Pancreas (tissue), 10 donors: Measurements from ENCODE around the gene GSTM5. TPM values are rescaled to one million over a fixed set of nuclear protein-coding genes. Genes with fewer than 3 reads are reported as not detected.
"Not testable (repeated sequence)": the region's sequence is repeated elsewhere in the genome, so short reads cannot be mapped to it uniquely, and the experiment has no call there.

Source experiments
- ATAC-seq, 4 donors: fragments of 200-7000 bp; cut with Tn5 transposase; one replicate each; pipeline versions ENCODE4 v1.8.0 to v1.9.1; 2020; ENCODE audit warnings: mild to moderate bottlenecking in 4 of 4, moderate library complexity in 4 of 4
- DNase-seq, 6 donors: peaks; one replicate each; pipeline ENCODE4 v3.0.0-alpha.2; 2020
- FAIRE-seq: peaks from 2 replicates; lab custom pipeline; 2012; peaks lifted over from hg19 to GRCh38; lab: Jason Lieb, UNC
- H3K27ac ChIP-seq, 4 donors: fragments of 200-600 bp; sonication (generic); 1 replicate in 3 of 4; 2 replicates in 1 of 4; pipeline versions ENCODE4 v1.5.0 to v1.8.0; 2020
- H3K27me3 ChIP-seq, 4 donors: fragments of 200-600 bp; one replicate each; pipeline ENCODE4 v1.8.0; 2021
- H3K36me3 ChIP-seq, 3 donors: fragments of 200-600 bp; sonication (generic) in 1 of 3; one replicate each; pipeline versions ENCODE4 v1.5.0 to v1.8.0; 2020 to 2021
- H3K4me1 ChIP-seq, 3 donors: fragments of 200-600 bp; one replicate each; pipeline ENCODE4 v1.8.0; 2021
- H3K4me3 ChIP-seq, 4 donors: fragments of 200-600 bp; sonication (generic) in 2 of 4; one replicate each; pipeline versions ENCODE4 v1.5.0 to v1.8.0; 2020 to 2021
- H3K9me3 ChIP-seq, 4 donors: fragments of 200-600 bp; one replicate each; pipeline ENCODE4 v1.8.0; 2021
- WGBS, 2 donors: extraction: QIAGEN DNeasy Blood & Tissue Kit; methylation state at CpG; one replicate each; pipeline ENCODE4 v1.1.7; 2013; 5-methylcytosine and 5-hydroxymethylcytosine counted together
- intact Hi-C, 3 donors: fragments of 100-400 bp; cut with DNase I; formaldehyde crosslinking; loops; one replicate each; pipeline versions ENCODE4 v1.11.1 to v1.14.2; 2022
- polyA plus RNA-seq, 2 donors: library from polyadenylated mRNA; stranded (reverse); fragments of 200-250 nt; gene quantifications; one replicate each; pipeline ENCODE4 v1.2.3, GENCODE V29; 2013
- total RNA-seq, 6 donors: library from RNA; stranded (reverse); fragmentation: NEBNext Ultra II Directional in 4 of 6; extraction: Animal tissue kit (Norgen Biotek cat#: 25700) in 4 of 6; gene quantifications; one replicate each; pipeline versions ENCODE4 v1.2.1 to v1.2.4, GENCODE V29; 2021 to 2023
- TF ChIP-seq, protein P1 (sequence below), 4 donors: fragments of 200-600 bp; sonication (generic) in 3 of 4; IDR thresholded peaks; one replicate each; pipeline versions ENCODE4 v1.5.0 to v1.8.0; 2021; ENCODE audit warnings: antibody characterized with exemption in 4 of 4
- donor health status: healthy with polysubstance abuse.
- donor health status: DM: no; HTN: no; CAD: no; lungs with moderate emphysema.
- donor health status: DM: no; HTN: no; CAD: no.
- donor health status: control.
- donor health status: control.
- donor health status: Bipolar disorder and iron deficiency.
- donor health status: DM: yes; HTN: yes; CAD: no.
- donor health status: DM: no; HTN: no; CAD: no.
- donor health status: DM: no; HTN: no; CAD: no.
- donor health status: DM: yes; HTN: yes; CAD: no.

Gene GSTM5
- total and polyA plus RNA-seq, 8 donors = 0.42 to 4.5 (median 2.1) TPM

GRCh38 chr1:109733236-109733870 is 21.3 kb downstream of the GSTM5 start:
- FAIRE-seq = no peak
- peak overlapping the region in 2 of 4 donors; percentile 68 to 84 for H3K27ac ChIP-seq
- TF ChIP-seq, protein P1, sequence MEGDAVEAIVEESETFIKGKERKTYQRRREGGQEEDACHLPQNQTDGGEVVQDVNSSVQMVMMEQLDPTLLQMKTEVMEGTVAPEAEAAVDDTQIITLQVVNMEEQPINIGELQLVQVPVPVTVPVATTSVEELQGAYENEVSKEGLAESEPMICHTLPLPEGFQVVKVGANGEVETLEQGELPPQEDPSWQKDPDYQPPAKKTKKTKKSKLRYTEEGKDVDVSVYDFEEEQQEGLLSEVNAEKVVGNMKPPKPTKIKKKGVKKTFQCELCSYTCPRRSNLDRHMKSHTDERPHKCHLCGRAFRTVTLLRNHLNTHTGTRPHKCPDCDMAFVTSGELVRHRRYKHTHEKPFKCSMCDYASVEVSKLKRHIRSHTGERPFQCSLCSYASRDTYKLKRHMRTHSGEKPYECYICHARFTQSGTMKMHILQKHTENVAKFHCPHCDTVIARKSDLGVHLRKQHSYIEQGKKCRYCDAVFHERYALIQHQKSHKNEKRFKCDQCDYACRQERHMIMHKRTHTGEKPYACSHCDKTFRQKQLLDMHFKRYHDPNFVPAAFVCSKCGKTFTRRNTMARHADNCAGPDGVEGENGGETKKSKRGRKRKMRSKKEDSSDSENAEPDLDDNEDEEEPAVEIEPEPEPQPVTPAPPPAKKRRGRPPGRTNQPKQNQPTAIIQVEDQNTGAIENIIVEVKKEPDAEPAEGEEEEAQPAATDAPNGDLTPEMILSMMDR (IDR thresholded peaks at IDR 0.05) = no peak
- ATAC-seq = peak in 1 of 4 donors; percentile 2
- H3K9me3 ChIP-seq = no peaks in the 10 kb centered on the region
- H3K4me1 ChIP-seq = peaks cover 21 to 26% (median 26%) of the 10 kb centered on the region in 3 donors
- H3K36me3 ChIP-seq = peaks cover 0 to 7% (median 0%) of the 10 kb centered on the region in 3 donors
- peak in 1 of 6 donors; percentile 11 for DNase-seq
- 75 to 80% methylated on average over 4 of the region's 4 CpGs for WGBS, 2 donors
- intact Hi-C loops = no loop called here
- H3K4me3 ChIP-seq = no peak overlapping the region
- no peaks in the 10 kb centered on the region for H3K27me3 ChIP-seq

GRCh38 chr1:109739738-109740614 is 27.9 kb downstream of the GSTM5 start:
- ATAC-seq (peak; percentile 98 to 99 (median 98)), FAIRE-seq (no peak), DNase-seq (peak; percentile 73 to 91 (median 84))
- H3K36me3 ChIP-seq = peaks cover 0 to 7% (median 0%) of the 10 kb centered on the region in 3 donors
- peak overlapping the region; percentile 34 to 82 (median 50) for H3K4me3 ChIP-seq
- intact Hi-C loops = no loop called here
- no peaks in the 10 kb centered on the region for H3K27me3 ChIP-seq
- WGBS, 2 donors = 1 to 2% methylated on average over 74 to 86 of the region's 86 CpGs
- H3K27ac ChIP-seq = peak overlapping the region in 2 of 4 donors; percentile 39 to 64
- H3K4me1 ChIP-seq = no peaks in the 10 kb centered on the region
- H3K9me3 ChIP-seq = no peaks in the 10 kb centered on the region
- TF ChIP-seq, protein P1 (IDR thresholded peaks at IDR 0.05) = no peak

GRCh38 chr1:109740615-109741373 is 28.7 kb downstream of the GSTM5 start, which contains the start of gene GSTM3:
Gene GSTM3, minus strand, starts transcription at chr1:109741038. Its CDS starts 751 bp downstream, at chr1:109740287.
- 2 to 17% methylated on average over 10 of the region's 10 CpGs for WGBS, 2 donors
- no peak for FAIRE-seq
- ATAC-seq = peak in 3 of 4 donors; percentile 7 to 41 (median 9)
- peaks cover 0 to 7% (median 0%) of the 10 kb centered on the region in 3 donors for H3K36me3 ChIP-seq
- H3K9me3 ChIP-seq = no peaks in the 10 kb centered on the region
- peak within 1 kb of the TSS; percentile 34 to 82 (median 50) for H3K4me3 ChIP-seq
- H3K27ac ChIP-seq = peak within 1 kb of the TSS in 2 of 4 donors; percentile 39 to 64
- no peaks in the 10 kb centered on the region for H3K27me3 ChIP-seq
- no peaks in the 10 kb centered on the region for H3K4me1 ChIP-seq
- intact Hi-C loops = no loop called here
- no peak for DNase-seq
- TF ChIP-seq, protein P1 (IDR thresholded peaks at IDR 0.05) = no peak

GRCh38 chr1:109748311-109748710 is 36.3 kb downstream of the GSTM5 start:
- FAIRE-seq, ATAC-seq, intact Hi-C loops, H3K9me3 ChIP-seq, H3K36me3 ChIP-seq, H3K4me1 ChIP-seq, DNase-seq, H3K27ac ChIP-seq, H3K4me3 ChIP-seq, H3K27me3 ChIP-seq: not testable (repeated sequence)
- 87 to 96% methylated on average over 6 to 10 of the region's 10 CpGs for WGBS, 2 donors

DNA sequence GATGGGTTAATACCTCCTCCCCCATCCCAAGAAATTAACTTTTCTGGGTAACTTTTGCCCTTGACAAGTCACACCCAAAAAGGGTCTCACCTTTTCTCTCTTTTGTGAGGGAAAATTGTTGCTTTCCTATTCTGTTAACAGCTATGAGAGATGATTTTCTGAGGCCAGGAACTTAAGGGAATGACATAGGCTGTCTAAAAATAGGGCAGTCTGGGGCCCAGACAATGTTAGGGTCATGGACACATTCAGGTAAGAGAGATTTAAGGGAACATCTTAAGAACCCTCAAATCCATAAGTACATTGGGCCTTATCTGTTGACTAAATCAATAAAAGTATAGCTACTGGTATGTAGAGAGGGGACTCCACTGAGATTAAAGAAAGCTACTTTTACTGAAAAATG is 37.2 kb downstream of the GSTM5 start:
- no peaks in the 10 kb centered on the region for H3K36me3 ChIP-seq
- FAIRE-seq (no peak), ATAC-seq (no peak), DNase-seq (no peak)
- no peaks in the 10 kb centered on the region for H3K27me3 ChIP-seq
- no peak overlapping the region for H3K27ac ChIP-seq
- H3K4me3 ChIP-seq = no peak overlapping the region
- H3K4me1 ChIP-seq = no peaks in the 10 kb centered on the region
- intact Hi-C loops = no loop called here
- TF ChIP-seq, protein P1 (IDR thresholded peaks at IDR 0.05) = no peak
- H3K9me3 ChIP-seq = no peaks in the 10 kb centered on the region
